Loucy (cell line): Measurements from ENCODE around the gene SLC39A13.

Experiments
- EZH2phosphoT487 ChIP-seq: fragments of 200-600 bp; IDR thresholded peaks from 2 replicates; pipeline ENCODE4 v1.6.1; 2018; ENCODE audit warnings: antibody characterized with exemption, mild to moderate bottlenecking, moderate library complexity, borderline replicate concordance
- TF ChIP-seq, protein P1 (sequence below): fragments of 200-600 bp; sonication (generic); conservative IDR thresholded peaks from 2 replicates; pipeline ENCODE4 v1.5.1; 2014; ENCODE audit warnings: mild to moderate bottlenecking, antibody characterized with exemption, low read length

DNA sequence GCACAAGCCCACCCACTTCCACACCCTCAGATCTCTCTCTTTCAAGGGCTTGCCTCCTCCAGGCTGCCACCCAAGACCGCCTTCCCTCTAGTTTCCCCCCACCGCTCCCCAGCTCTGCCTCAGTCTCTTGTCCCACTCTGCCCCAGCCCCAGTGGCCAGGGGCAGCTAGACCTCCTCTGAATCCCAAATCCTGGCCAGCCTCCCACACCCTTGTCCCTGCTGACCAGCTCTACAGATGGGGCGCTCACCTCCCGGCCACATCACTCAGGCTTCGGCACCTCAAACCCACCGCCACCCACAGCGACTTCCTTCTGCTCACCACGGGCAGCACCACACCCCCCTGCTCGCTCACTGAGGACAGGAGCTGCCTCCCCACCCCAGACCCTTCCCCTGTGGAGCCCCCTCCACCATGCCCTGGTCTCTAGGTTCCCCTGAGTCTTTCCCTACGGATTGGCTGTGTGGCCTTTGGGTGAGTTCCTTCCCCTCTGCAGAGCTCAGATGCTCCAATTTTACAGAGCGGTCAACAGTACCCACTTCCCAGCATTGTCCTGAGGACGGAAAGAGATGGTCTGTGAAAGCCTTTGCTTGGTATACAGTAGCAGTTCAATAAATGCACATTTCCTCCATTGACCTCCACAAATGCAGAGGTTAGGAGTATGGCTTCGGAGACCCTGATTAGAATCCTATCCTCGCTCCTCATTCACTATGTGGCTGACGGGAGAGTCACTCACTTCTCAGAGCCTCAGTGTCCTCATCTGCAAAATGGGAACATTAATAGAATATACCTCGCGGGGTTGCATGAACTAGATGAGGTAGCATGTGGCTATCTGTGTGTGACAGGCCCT is 18.6 kb upstream of the SLC39A13 start:
- TF ChIP-seq, protein P1, sequence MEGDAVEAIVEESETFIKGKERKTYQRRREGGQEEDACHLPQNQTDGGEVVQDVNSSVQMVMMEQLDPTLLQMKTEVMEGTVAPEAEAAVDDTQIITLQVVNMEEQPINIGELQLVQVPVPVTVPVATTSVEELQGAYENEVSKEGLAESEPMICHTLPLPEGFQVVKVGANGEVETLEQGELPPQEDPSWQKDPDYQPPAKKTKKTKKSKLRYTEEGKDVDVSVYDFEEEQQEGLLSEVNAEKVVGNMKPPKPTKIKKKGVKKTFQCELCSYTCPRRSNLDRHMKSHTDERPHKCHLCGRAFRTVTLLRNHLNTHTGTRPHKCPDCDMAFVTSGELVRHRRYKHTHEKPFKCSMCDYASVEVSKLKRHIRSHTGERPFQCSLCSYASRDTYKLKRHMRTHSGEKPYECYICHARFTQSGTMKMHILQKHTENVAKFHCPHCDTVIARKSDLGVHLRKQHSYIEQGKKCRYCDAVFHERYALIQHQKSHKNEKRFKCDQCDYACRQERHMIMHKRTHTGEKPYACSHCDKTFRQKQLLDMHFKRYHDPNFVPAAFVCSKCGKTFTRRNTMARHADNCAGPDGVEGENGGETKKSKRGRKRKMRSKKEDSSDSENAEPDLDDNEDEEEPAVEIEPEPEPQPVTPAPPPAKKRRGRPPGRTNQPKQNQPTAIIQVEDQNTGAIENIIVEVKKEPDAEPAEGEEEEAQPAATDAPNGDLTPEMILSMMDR = no peak
- TF ChIP-seq EZH2phosphoT487 = no peak
